GM15510 (cell line): ENCODE data around the gene CIB1.
A peak's percentile ranks its signal among the peaks of the same experiment; 100 is the strongest.

Experiments used
- POLR2A ChIP-seq: IDR thresholded peaks from 3 replicates; pipeline ENCODE4 v1.6.1; 2011; ENCODE audit warnings: borderline replicate concordance; ENCODE audit not compliant: insufficient read length; ENCODE audit errors: extremely low read depth

Gene CIB1

DNA sequence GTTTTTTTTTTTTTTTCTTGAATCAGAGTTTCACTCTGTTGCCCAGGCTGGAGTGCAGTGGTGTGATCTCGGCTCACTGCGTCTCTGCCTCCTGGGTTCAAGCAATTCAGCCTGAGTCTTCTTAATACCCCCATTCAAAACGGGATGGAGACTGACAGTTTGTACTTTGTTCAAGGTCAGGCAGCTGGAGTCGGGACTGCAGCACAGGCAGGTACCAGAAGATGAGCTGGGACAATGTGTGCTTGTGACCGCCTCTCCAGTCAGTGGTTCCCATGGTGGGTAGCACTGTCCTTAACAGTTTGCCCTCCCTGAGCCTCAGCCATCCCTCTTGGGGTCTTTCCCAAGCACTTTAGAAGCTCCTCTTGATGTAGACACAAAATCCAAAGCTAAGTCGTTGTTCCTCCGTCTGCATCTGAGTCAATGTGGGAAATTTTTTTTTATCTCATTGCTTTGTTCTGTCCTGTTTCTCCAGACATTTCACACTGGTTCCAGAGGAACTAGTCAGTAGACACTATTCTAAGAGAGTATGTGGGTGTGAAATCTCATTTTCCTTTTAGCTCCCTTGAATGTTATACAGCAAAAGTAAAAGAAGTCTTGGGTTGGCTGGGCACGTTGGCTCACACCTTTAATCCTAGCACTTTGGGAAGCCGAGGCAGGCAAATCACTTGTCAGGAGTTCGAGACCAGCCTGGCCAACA lies 10.3 kb upstream of the CIB1 start:
- TF ChIP-seq POLR2A = no peak

DNA sequence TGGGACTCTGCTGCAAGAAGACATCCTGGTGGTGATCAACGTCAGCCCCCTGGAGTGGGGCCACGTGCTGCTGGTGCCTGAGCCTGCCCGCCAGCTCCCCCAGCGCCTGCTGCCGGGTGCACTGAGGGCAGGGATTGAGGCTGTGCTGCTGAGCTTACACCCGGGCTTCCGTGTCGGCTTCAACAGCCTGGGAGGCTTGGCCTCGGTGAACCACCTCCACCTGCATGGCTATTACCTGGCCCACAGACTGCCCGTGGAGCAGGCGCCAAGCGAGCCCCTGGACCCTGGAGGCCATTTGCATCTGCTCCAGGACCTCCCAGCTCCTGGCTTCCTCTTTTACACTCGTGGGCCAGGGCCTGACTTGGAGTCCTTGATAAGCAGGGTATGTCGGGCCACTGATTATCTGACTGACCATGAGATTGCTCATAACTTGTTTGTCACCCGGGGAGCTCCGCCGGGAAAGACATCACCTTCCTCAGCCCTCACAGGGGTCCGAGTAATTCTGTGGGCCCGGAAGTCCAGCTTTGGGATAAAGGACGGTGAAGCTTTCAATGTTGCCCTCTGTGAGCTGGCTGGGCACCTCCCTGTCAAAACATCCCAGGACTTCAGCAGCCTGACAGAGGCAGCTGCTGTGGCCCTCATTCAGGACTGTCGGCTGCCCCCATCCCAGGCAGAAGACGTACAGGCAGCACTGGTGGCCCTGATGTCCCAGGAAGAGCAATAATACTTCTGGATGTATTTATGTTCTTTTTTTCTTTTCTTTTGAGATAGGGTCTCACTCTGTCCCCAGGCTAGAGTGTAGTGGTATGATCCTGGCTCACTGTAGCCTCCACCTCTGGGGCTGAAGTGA lies 7.8 kb upstream of the CIB1 start:
- TF ChIP-seq POLR2A = no peak

DNA sequence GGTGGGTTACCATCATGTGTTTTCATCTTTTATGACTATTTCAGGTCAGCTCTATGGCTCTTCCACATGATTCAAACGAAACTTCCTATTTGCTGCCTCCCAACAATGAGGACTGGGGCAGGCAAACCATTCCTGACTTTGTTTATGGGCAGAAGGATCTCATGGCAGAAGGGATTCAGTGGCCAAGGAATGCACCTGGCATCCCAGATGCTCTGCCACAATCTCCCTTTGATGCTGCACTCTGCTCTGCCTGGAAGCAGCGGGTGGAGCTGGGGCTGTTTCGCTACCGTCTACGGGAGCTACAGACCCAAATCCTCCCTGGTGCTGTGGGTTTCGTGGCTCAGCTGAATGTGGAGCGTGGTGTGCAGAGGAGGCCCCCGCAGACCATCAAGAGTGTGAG lies 7.1 kb upstream of the CIB1 start:
- TF ChIP-seq POLR2A = no peak

DNA sequence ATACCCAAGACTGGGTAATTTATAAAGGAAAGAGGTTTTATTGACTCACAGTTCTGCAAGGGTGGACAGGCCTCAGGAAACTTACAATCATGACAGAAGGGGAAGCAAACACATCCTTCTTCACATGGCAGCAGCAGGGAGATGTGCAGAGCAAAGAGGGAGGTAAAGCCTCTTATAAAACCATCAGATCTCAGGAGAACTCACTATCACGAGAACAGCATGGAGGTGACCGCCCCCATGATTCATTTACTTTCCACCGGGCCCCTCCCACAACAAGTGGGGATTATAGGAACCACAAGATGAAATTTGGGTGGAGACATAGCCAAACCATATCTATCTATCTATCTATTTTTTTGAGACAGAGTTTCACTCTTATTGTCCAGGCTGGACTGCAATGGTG lies 5.6 kb upstream of the CIB1 start:
- TF ChIP-seq POLR2A = no peak

DNA sequence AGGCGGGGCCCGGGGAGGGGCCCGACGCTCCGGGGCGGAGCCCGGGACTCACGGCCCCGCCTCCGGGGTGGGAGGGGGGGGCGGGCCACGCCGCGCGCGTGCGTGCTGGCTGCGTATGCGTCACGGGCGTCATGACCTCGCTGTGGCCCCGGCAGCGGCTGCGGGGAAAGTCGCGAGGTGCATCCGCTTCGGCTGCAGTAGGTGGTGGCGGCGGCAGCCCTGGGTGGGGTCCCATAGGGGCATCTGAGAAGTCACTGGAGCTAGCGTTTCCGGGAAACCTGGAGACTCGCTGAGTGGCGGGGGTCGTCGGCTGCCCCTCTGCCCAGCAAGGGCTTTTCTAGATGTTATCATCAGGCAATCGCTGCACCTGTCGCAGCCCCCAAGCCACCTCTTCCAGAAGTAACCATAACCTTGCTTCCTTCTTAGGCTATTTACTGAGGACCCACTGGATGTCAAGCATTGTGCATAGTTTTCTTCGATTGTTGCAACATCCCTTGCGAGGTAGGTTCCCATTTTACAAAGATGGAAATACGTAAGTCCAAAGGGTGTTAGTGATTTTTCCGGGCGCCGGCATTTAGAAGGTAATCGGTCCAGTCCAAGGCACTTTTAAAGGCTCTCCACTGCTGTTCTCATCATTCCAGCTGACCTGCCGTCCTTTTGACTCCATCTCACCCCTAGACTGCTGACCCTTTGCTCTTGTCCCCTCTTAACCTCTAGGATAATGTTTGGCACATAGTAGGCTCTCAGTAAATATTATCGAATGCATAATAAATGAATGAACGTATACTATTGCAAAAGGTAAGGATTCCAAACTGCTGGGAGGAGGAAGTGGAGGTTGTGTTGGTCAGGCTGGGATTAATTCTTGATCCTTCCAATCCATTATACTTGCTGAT lies 601 bp upstream of the CIB1 start, which contains the start of gene GDPGP1:
GDPGP1 (plus strand) TSS at position 114 of the 893 bp plus-strand sequence. CDS start 6,700 bp downstream, outside the sequence.
- TF ChIP-seq POLR2A = peak; percentile 95

DNA sequence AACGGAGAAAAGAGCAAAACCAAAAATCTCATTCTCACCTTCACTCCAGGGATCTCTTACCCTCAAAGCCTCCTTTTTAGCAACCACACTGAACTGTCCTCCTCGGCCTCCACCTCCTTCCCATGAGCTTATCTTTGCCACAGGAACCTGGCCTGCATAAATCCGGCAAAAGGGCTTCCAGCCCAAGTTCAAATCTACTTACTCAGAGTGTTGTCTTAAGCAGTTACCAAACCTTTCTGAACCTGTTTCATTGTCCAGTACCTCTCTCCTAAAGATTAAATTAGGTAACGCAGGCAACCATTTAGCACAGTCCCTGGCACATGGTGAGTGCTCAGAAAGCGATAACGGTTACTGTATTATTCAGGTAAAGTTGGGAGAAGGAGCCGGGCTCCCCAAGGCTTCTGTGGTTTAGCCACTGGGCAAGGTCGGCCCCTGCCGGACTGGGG lies 777 bp downstream of the CIB1 start:
- no peak for TF ChIP-seq POLR2A

DNA sequence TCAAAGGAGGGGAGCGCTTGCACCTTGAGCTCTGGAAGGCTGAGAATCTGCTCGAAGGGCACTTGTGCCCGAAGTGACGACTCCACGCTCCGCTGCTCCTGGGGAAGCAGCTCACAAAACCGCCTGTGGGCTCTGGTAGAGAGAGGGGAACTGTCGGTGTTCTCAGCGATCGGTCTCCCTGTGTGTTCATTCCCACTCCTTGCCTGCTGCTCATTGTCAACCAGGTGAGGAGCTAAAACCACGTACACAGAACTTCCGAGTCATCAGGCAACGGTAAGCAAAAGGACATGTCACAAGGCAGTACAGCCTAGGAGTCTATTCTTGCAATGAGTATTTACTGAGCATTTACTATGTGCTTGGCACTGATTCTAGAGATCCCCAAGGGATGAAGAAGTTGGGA lies 1.5 kb downstream of the CIB1 start:
- no peak for TF ChIP-seq POLR2A

GRCh38 chr15:90231028-90232017 lies 2.4 kb downstream of the CIB1 start:
- no peak for TF ChIP-seq POLR2A

DNA sequence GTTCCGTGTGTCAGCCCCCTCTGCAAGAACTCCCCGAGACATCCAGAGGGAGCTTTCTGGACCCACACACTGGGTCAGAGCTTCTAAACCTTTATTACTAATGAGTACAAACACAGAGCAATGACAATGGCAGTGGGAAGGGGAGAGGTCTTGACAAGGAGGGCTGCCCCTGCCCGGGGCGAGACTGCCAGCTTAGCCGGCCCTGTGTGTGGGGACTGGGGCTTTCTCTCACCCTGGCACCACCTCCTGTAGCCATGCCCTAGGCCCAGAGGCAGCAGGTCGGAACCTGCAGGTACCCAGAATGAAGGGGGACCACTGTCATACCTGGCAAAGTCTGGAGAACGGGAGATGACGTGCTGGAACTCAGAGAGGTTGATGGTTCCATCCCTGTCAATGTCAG lies 3.1 kb downstream of the CIB1 start:
- TF ChIP-seq POLR2A = no peak

GRCh38 chr15:90230071-90230494 lies 3.7 kb downstream of the CIB1 start:
- TF ChIP-seq POLR2A = no peak

DNA sequence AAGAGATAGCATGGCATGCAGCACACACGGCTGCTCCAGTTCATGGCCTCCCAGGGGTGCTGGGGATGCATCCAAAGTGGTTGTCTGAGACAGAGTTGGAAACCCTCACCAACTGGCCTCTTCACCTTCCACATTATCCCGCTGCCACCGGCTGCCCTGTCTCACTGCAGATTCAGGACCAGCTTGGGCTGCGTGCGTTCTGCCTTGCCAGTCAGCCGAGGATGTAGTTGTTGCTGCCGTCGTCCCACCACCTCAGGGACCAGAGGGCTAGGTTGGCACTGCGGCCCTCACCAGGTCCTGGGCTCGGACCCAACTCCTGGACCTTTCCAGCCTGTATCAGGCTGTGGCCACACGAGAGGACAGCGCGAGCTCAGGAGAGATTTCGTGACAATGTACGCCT lies 4.8 kb downstream of the CIB1 start:
- no peak for TF ChIP-seq POLR2A

DNA sequence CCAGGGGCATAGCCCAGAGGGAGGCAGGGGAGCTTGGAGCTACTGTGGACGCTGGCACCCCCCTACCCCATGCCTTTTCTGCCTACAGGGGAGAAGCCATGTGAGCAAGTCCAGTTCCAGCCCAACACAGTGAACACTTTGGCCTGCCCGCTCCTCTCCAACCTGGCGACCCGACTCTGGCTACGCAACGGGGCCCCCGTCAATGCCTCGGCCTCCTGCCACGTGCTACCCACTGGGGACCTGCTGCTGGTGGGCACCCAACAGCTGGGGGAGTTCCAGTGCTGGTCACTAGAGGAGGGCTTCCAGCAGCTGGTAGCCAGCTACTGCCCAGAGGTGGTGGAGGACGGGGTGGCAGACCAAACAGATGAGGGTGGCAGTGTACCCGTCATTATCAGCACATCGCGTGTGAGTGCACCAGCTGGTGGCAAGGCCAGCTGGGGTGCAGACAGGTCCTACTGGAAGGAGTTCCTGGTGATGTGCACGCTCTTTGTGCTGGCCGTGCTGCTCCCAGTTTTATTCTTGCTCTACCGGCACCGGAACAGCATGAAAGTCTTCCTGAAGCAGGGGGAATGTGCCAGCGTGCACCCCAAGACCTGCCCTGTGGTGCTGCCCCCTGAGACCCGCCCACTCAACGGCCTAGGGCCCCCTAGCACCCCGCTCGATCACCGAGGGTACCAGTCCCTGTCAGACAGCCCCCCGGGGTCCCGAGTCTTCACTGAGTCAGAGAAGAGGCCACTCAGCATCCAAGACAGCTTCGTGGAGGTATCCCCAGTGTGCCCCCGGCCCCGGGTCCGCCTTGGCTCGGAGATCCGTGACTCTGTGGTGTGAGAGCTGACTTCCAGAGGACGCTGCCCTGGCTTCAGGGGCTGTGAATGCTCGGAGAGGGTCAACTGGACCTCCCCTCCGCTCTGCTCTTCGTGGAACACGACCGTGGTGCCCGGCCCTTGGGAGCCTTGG lies 5.6 kb downstream of the CIB1 start:
- TF ChIP-seq POLR2A = no peak

GRCh38 chr15:90227336-90227735 lies 6.4 kb downstream of the CIB1 start:
- TF ChIP-seq POLR2A = no peak
